ENCODE data around the gene FGD2.
"Not testable (repeated sequence)": the region's sequence is repeated elsewhere in the genome, so short reads cannot be mapped to it uniquely, and the experiment has no call there.

The FGD2 gene

DNA sequence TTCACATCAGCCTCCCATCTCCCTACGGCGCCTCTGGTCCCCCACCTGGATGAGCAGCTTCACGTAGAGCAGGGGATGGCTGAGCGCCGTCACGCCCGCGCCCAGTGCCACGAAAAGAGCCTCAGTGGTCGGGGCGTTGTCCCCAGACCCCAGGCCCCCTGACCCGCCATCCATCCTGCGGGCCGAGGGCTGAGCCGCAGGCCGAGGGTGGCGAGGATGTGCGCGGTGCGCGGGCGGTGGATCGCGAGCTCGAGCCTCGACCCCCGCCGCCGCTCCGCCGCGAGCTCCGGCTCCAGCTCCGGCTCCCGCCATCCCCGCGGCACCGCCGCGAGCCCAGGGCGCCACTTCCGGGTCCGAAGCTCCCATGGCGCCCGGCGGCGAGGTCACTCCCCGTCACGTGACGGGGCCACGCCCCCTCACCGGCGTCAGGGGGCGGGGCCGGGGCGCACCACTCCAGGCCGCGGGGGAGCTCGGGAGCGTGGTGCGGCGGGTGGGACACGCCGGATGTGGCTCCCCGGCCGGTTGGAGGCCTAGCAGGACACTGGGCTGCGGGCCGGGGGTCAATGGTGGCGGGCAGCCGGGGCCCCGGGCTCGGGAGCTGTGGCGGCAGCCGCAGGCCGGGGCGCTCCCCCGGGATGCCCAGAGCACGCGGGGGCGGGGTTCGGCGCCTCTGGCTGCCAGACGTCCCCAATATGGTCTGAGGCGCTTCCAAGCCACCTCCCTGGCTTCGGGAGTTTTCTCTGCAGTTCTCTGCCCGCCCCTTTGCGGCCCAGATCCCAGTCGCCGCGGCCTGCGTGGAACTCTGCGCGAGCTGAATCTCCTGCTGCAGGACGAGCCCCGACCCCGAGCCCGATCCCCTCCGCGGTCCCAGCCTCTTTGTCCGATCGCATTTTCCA is 19.4 kb upstream of the FGD2 start, which contains the start of gene MTCH1:
TSS of gene MTCH1 (minus strand) at position 389 of the 896 bp plus-strand sequence. CDS start at position 366, 23 bp downstream.
- Histone ChIP-seq H3K27me3 (ENCODE audit: insufficient read depth, low read length) (no peaks in the 10 kb centered on the region), H3K4me1 (ENCODE audit: insufficient read depth, low read length, severe bottlenecking) (peaks cover 43% of the 10 kb centered on the region), H3K9me3 (ENCODE audit: low read length) (no peaks in the 10 kb centered on the region), H3K27ac (ENCODE audit: low read depth, low read length, poor library complexity, severe bottlenecking) (no peak within 1 kb of the TSS), H4K20me1 (ENCODE audit: insufficient read depth, low read length) (no peaks in the 10 kb centered on the region), H2AFZ (ENCODE audit: low read length) (peak within 1 kb of the TSS; percentile 13; the same call in 1 of the 2 replicates), H3K4me3 (ENCODE audit: low read depth, low read length, poor library complexity, severe bottlenecking) (peak within 1 kb of the TSS; percentile 90), H3K79me2 (ENCODE audit: insufficient read depth, low read length) (peaks cover 33% of the 10 kb centered on the region), H3K36me3 (ENCODE audit: insufficient read depth, low read length) (no peaks in the 10 kb centered on the region), H3K9me2 (ENCODE audit: low read depth, low read length) (no peaks in the 10 kb centered on the region), H3K4me2 (ENCODE audit: low read length) (peak within 1 kb of the TSS; percentile 83), H3F3A (ENCODE audit: insufficient read depth, low read length) (no peaks in the 10 kb centered on the region), H3K9ac (ENCODE audit: low read length) (peak within 1 kb of the TSS; percentile 92)
- no peak for TF ChIP-seq EZH2 (IDR thresholded peaks at IDR 0.05; ENCODE audit: borderline replicate concordance, low read length)
- TF ChIP-seq CTCF (IDR thresholded peaks at IDR 0.05; ENCODE audit: low read length) = no peak

DNA sequence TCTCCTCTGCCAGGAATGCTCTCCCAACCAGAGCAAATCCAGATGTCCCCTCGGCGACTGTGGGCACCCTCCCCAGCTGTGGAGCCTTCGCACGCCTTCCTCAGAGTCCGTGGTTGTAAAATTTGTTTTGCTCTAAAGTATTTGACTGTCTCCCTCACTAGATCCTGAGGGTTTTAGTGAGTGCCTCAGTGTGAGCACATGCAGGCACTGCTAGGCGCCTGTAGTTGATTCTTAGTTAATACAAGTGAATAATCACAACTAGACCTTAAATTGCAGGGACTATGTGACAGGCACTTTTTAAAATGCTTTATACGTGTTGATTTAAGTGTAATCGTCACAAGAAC is 18.8 kb upstream of the FGD2 start:
- Histone ChIP-seq H3K4me3 (ENCODE audit: low read depth, low read length, poor library complexity, severe bottlenecking) (peak overlapping the region; percentile 90), H3K27ac (ENCODE audit: low read depth, low read length, poor library complexity, severe bottlenecking) (no peak overlapping the region), H3K9ac (ENCODE audit: low read length) (peak overlapping the region; percentile 92), H3F3A (ENCODE audit: insufficient read depth, low read length) (no peaks in the 10 kb centered on the region), H3K27me3 (ENCODE audit: insufficient read depth, low read length) (no peaks in the 10 kb centered on the region), H3K9me2 (ENCODE audit: low read depth, low read length) (no peaks in the 10 kb centered on the region), H2AFZ (ENCODE audit: low read length) (peak overlapping the region; percentile 13; the same call in 1 of the 2 replicates), H3K79me2 (ENCODE audit: insufficient read depth, low read length) (peaks cover 33% of the 10 kb centered on the region), H4K20me1 (ENCODE audit: insufficient read depth, low read length) (no peaks in the 10 kb centered on the region), H3K36me3 (ENCODE audit: insufficient read depth, low read length) (no peaks in the 10 kb centered on the region), H3K4me1 (ENCODE audit: insufficient read depth, low read length, severe bottlenecking) (peaks cover 37% of the 10 kb centered on the region), H3K9me3 (ENCODE audit: low read length) (no peaks in the 10 kb centered on the region), H3K4me2 (ENCODE audit: low read length) (peak overlapping the region; percentile 83)
- TF ChIP-seq EZH2 (IDR thresholded peaks at IDR 0.05; ENCODE audit: borderline replicate concordance, low read length) (no peak), CTCF (IDR thresholded peaks at IDR 0.05; ENCODE audit: low read length) (no peak)

DNA sequence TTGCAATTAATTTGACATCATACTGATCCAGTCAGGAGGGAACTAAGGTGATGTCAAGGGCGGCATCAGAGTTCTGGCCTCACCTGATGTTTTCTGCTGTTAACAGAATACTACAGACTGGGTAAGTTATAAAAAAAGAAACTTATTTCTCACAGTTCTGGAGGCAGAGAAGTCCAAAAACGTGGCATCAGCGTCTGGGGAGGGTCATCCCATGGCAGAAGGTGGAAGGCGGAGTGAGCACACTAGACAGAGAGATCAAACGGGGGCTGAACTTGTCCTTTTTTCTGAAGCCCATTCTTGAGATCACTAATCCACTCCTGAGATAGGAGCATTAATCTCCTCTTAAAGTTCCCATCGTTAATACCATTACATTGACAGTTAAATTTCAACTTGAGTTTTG is 16.2 kb upstream of the FGD2 start:
- TF ChIP-seq EZH2 (IDR thresholded peaks at IDR 0.05; ENCODE audit: borderline replicate concordance, low read length) (no peak), CTCF (IDR thresholded peaks at IDR 0.05; ENCODE audit: low read length) (no peak)
- H3K79me2 ChIP-seq (ENCODE audit: insufficient read depth, low read length) = peaks cover 15% of the 10 kb centered on the region
- H3K9ac ChIP-seq (ENCODE audit: low read length) = no peak overlapping the region
- no peak overlapping the region for H2AFZ ChIP-seq (ENCODE audit: low read length)
- no peak overlapping the region for H3K27ac ChIP-seq (ENCODE audit: low read depth, low read length, poor library complexity, severe bottlenecking)
- H3K9me3 ChIP-seq (ENCODE audit: low read length) = no peaks in the 10 kb centered on the region
- no peak overlapping the region for H3K4me3 ChIP-seq (ENCODE audit: low read depth, low read length, poor library complexity, severe bottlenecking)
- no peaks in the 10 kb centered on the region for H3F3A ChIP-seq (ENCODE audit: insufficient read depth, low read length)
- H3K4me2 ChIP-seq (ENCODE audit: low read length) = no peak overlapping the region
- no peaks in the 10 kb centered on the region for H3K9me2 ChIP-seq (ENCODE audit: low read depth, low read length)
- H3K27me3 ChIP-seq (ENCODE audit: insufficient read depth, low read length) = no peaks in the 10 kb centered on the region
- peaks cover 17% of the 10 kb centered on the region for H3K4me1 ChIP-seq (ENCODE audit: insufficient read depth, low read length, severe bottlenecking)
- H3K36me3 ChIP-seq (ENCODE audit: insufficient read depth, low read length) = no peaks in the 10 kb centered on the region
- no peaks in the 10 kb centered on the region for H4K20me1 ChIP-seq (ENCODE audit: insufficient read depth, low read length)

GRCh38 chr6:36990401-36990800 is 15.1 kb upstream of the FGD2 start:
- not testable (repeated sequence) for H3K36me3 ChIP-seq (ENCODE audit: insufficient read depth, low read length); H3K79me2 ChIP-seq (ENCODE audit: insufficient read depth, low read length); H3K27me3 ChIP-seq (ENCODE audit: insufficient read depth, low read length); H3K27ac ChIP-seq (ENCODE audit: low read depth, low read length, poor library complexity, severe bottlenecking); H3K9me3 ChIP-seq (ENCODE audit: low read length); H3K4me2 ChIP-seq (ENCODE audit: low read length); H3K9ac ChIP-seq (ENCODE audit: low read length); H2AFZ ChIP-seq (ENCODE audit: low read length); H3K9me2 ChIP-seq (ENCODE audit: low read depth, low read length); H3K4me3 ChIP-seq (ENCODE audit: low read depth, low read length, poor library complexity, severe bottlenecking); H4K20me1 ChIP-seq (ENCODE audit: insufficient read depth, low read length); H3F3A ChIP-seq (ENCODE audit: insufficient read depth, low read length); H3K4me1 ChIP-seq (ENCODE audit: insufficient read depth, low read length, severe bottlenecking)

All from OCI-LY1 (cell line).